ENCODE measurements around the gene INO80.

DNA sequence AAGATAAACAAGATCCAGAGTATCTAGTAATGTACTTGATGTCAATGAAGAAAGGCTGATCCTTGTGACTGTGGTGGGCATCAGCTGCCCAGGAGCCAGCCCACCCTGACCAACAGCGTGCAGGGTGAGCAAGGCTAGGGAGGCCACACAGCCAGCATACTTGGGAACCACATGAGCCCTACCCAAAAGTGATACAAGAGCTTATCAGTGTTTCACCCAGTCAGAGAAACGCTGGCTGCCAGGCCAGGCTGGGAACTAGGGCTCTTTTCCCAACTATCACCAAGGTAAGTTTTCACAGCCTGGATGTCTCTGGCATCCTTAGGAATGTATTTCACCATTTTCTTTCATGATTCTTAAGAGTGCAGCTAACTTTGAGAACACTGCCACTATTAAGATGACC, 137.9 kb downstream of the INO80 start:
- TF ChIP-seq, protein P1, sequence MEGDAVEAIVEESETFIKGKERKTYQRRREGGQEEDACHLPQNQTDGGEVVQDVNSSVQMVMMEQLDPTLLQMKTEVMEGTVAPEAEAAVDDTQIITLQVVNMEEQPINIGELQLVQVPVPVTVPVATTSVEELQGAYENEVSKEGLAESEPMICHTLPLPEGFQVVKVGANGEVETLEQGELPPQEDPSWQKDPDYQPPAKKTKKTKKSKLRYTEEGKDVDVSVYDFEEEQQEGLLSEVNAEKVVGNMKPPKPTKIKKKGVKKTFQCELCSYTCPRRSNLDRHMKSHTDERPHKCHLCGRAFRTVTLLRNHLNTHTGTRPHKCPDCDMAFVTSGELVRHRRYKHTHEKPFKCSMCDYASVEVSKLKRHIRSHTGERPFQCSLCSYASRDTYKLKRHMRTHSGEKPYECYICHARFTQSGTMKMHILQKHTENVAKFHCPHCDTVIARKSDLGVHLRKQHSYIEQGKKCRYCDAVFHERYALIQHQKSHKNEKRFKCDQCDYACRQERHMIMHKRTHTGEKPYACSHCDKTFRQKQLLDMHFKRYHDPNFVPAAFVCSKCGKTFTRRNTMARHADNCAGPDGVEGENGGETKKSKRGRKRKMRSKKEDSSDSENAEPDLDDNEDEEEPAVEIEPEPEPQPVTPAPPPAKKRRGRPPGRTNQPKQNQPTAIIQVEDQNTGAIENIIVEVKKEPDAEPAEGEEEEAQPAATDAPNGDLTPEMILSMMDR (conservative IDR thresholded peaks at IDR 0.05; ENCODE audit: low read depth, low read length), result no peak
- TF ChIP-seq EZH2 (IDR thresholded peaks at IDR 0.05; ENCODE audit: low read length, unreplicated experiment) (no peak), EZH2phosphoT487 (IDR thresholded peaks at IDR 0.05; ENCODE audit: borderline replicate concordance, low read length) (no peak)
